HepG2 (cell line): ENCODE measurements around the gene C14orf93. TPM values are rescaled to one million over a fixed set of nuclear protein-coding genes. Genes with fewer than 3 reads are reported as not detected.
A peak's percentile ranks its signal among the peaks of the same experiment; 100 is the strongest.

Experiments used
- ATAC-seq: fragments of 200-7000 bp; cut with Tn5 transposase; 3 replicates; pipeline ENCODE4 v1.9.1; 2020; ENCODE audit warnings: mild to moderate bottlenecking, moderate library complexity
- BruUV-seq: library from RNA; stranded (reverse); fragments of 400-500 nt; replicated peaks from 2 replicates; lab custom pipeline; 2021; lab: Mats Ljungman, UMichigan
- CTCF ChIA-PET: fragments of 300-600 bp; formaldehyde crosslinking; extraction: SDS; loops from one replicate; lab custom pipeline; 2021; ENCODE audit warnings: low total read pairs, inconsistent platforms, low intra/inter-chr PET ratio; lab: Yijun Ruan, JAX
- POLR2A ChIA-PET: fragments of 350-600 bp; sonication (Branson Sonifier 250); formaldehyde crosslinking; loops from one replicate; lab custom pipeline; 2020; ENCODE audit warnings: antibody characterized with exemption, inconsistent platforms; lab: Yijun Ruan, JAX
- DNase-seq: peaks from one replicate; pipeline ENCODE4 v3.0.0-alpha.2; 2015; ENCODE audit warnings: low spot score
- FAIRE-seq: peaks from 3 replicates; lab custom pipeline; 2011; peaks lifted over from hg19 to GRCh38; lab: Jason Lieb, UNC
- H2AFZ ChIP-seq: one replicate; pipeline ENCODE4 v1.6.1; 2011; ENCODE audit warnings: low read length, inconsistent platforms
- H3K27ac ChIP-seq: fragments of 300-600 bp; 3 replicates; pipeline ENCODE4 v1.8.0; 2011; ENCODE audit warnings: mixed run types, mild to moderate bottlenecking, mixed read lengths, low read length, inconsistent platforms; ENCODE audit not compliant: insufficient read depth; ENCODE audit errors: extremely low read length
- H3K27me3 ChIP-seq, 2 experiments: fragments of 200-600 bp in 1 of 2; 2 replicates in 1 of 2; 3 replicates in 1 of 2; pipeline versions ENCODE4 v1.6.0 to v1.8.0; 2011; ENCODE audit warnings: low read length in 2 of 2, mild to moderate bottlenecking in 2 of 2, moderate library complexity in 2 of 2, inconsistent platforms in 1 of 2; ENCODE audit not compliant: insufficient read depth in 2 of 2, control insufficient read depth in 1 of 2
- H3K36me3 ChIP-seq, 2 experiments: fragments of 200-600 bp in 1 of 2; replicated peaks in 1 of 2; 2 replicates in 1 of 2; 3 replicates in 1 of 2; pipeline versions ENCODE4 v1.5.1 to v1.8.0; 2011; ENCODE audit warnings: low read length in 2 of 2, inconsistent platforms in 1 of 2; ENCODE audit not compliant: insufficient read depth in 2 of 2, control insufficient read depth in 1 of 2
- H3K4me1 ChIP-seq: 2 replicates; pipeline ENCODE4 v1.5.1; 2012; ENCODE audit warnings: low read length, inconsistent platforms; ENCODE audit not compliant: insufficient read depth
- H3K4me2 ChIP-seq: 2 replicates; pipeline ENCODE4 v1.6.0; 2011; ENCODE audit warnings: low read depth, low read length, inconsistent platforms
- H3K4me3 ChIP-seq, 3 experiments: fragments of 200-600 bp in 1 of 3; sonication (generic), shearing (Covaris generic) in 1 of 3; replicated peaks in 1 of 3; 2 replicates each; pipeline ENCODE4 v1.5.1; 2011 to 2016; ENCODE audit warnings: low read length in 3 of 3, inconsistent platforms in 2 of 3, low read depth in 2 of 3, mild to moderate bottlenecking in 2 of 3, control low read depth in 1 of 3, mixed read lengths in 1 of 3; ENCODE audit not compliant: insufficient read depth in 1 of 3
- H3K79me2 ChIP-seq: one replicate; pipeline ENCODE4 v1.6.1; 2011; ENCODE audit warnings: low read length, inconsistent platforms; ENCODE audit not compliant: insufficient read depth
- H3K9ac ChIP-seq: 2 replicates; pipeline ENCODE4 v1.6.0; 2011; ENCODE audit warnings: mild to moderate bottlenecking, low read depth, low read length, inconsistent platforms; ENCODE audit not compliant: insufficient read depth
- H3K9me3 ChIP-seq: 2 replicates; pipeline ENCODE4 v1.5.1; 2012; ENCODE audit warnings: mild to moderate bottlenecking, low read length
- H4K20me1 ChIP-seq: 2 replicates; pipeline ENCODE4 v1.6.0; 2011; ENCODE audit warnings: inconsistent platforms, mild to moderate bottlenecking, low read length, moderate library complexity; ENCODE audit not compliant: insufficient read depth
- ATF7 ChIP-seq, 2 experiments: fragments of 450-650 bp in 1 of 2; sonication (generic) in 1 of 2; formaldehyde crosslinking in 1 of 2; IDR thresholded peaks; 2 replicates each; pipeline versions ENCODE4 v1.4.0 to v1.6.1; 2016 to 2020; ENCODE audit warnings: antibody characterized with exemption in 1 of 2, mild to moderate bottlenecking in 1 of 2, missing genetic modification reagents in 1 of 2
- BRD4 ChIP-seq: sonication (generic); formaldehyde crosslinking; IDR thresholded peaks from 2 replicates; pipeline ENCODE4 v1.4.0; 2020; ENCODE audit warnings: missing genetic modification reagents
- MAZ ChIP-seq, 2 experiments: sonication (generic) in 1 of 2; formaldehyde crosslinking in 1 of 2; IDR thresholded peaks; 2 replicates each; pipeline versions ENCODE4 v1.5.0 to v1.6.1; 2012 to 2020; ENCODE audit warnings: low read depth in 2 of 2, mild to moderate bottlenecking in 2 of 2, borderline replicate concordance in 1 of 2, improper control_type of control experiment in 1 of 2, low read length in 1 of 2, missing genetic modification reagents in 1 of 2, moderate library complexity in 1 of 2
- MEIS1 ChIP-seq: sonication (generic); formaldehyde crosslinking; IDR thresholded peaks from 2 replicates; pipeline ENCODE4 v1.9.0; 2021; ENCODE audit warnings: mild to moderate bottlenecking, missing genetic modification reagents, moderate library complexity, borderline replicate concordance
- NFE2L1 ChIP-seq: sonication (generic); formaldehyde crosslinking; IDR thresholded peaks from 2 replicates; pipeline ENCODE4 v1.4.0; 2020; ENCODE audit warnings: missing genetic modification reagents, mild to moderate bottlenecking, borderline replicate concordance
- NFKB2 ChIP-seq: sonication (generic); formaldehyde crosslinking; IDR thresholded peaks from 2 replicates; pipeline ENCODE4 v1.4.0; 2020; ENCODE audit warnings: missing genetic modification reagents, borderline replicate concordance
- POLR2AphosphoS2 ChIP-seq: IDR thresholded peaks from 2 replicates; pipeline ENCODE4 v1.6.1; 2011; ENCODE audit warnings: low read depth, low read length, improper control_type of control experiment
- POLR2AphosphoS5 ChIP-seq: IDR thresholded peaks from 2 replicates; pipeline ENCODE4 v1.6.1; 2012; ENCODE audit warnings: low read depth, low read length
- SRY ChIP-seq: sonication (generic); formaldehyde crosslinking; IDR thresholded peaks from 2 replicates; pipeline ENCODE4 v1.8.0; 2022; ENCODE audit warnings: mild to moderate bottlenecking, missing genetic modification reagents
- SSRP1 ChIP-seq: IDR thresholded peaks from 2 replicates; pipeline ENCODE4 v1.6.1; 2016; ENCODE audit warnings: control low read depth
- ZNF333 ChIP-seq: sonication (generic); formaldehyde crosslinking; IDR thresholded peaks from 2 replicates; pipeline ENCODE4 v1.4.0; 2020; ENCODE audit warnings: mild to moderate bottlenecking, missing genetic modification reagents, borderline replicate concordance
- ZNF569 ChIP-seq: sonication (generic); formaldehyde crosslinking; IDR thresholded peaks from 2 replicates; pipeline ENCODE4 v1.5.0; 2020; ENCODE audit warnings: mild to moderate bottlenecking, missing genetic modification reagents, moderate library complexity, borderline replicate concordance
- WGBS: methylation state at CpG from one replicate; pipeline ENCODE4 v1.1.6; 2017; ENCODE audit warnings: low lambda C conversion rate; 5-methylcytosine and 5-hydroxymethylcytosine counted together
- in situ Hi-C: cut with HindIII; loops from 2 replicates; pipeline ENCODE4 v1.10.0; 2017; ENCODE audit warnings: low pct_unique_long_range_greater_than_20kb; ENCODE audit not compliant: extremely low pct_ligation_motif_present
- intact Hi-C: fragments of 100-400 bp; cut with micrococcal nuclease; formaldehyde crosslinking; loops from one replicate; pipeline ENCODE4 v1.10.0; 2022; ENCODE audit not compliant: unreplicated experiment
- polyA plus RNA-seq, 8 experiments: library from polyadenylated mRNA; depleted of rRNA in 3 of 8; stranded (reverse) in 7 of 8; unstranded in 1 of 8; fragments of >200 nt; fragmentation: Illumina TruSeq in 4 of 8; extraction: Trizol in 4 of 8; gene quantifications; 2 replicates each; pipeline versions ENCODE4 v1.2.1 to v1.2.3, GENCODE V29; 2011 to 2016; ENCODE audit warnings: low read depth in 4 of 8, missing spikeins in 1 of 8, mixed read lengths in 1 of 8; ENCODE audit not compliant: insufficient read depth in 1 of 8
- total RNA-seq, 5 experiments: library from RNA; depleted of rRNA; stranded (reverse); fragments of >200 nt; fragmentation: Illumina TruSeq; extraction: Trizol; gene quantifications; 2 replicates each; pipeline ENCODE4 v1.2.3, GENCODE V29; 2016; ENCODE audit warnings: low read depth in 1 of 5
- TF ChIP-seq, protein P1 (sequence below): IDR thresholded peaks from 2 replicates; pipeline ENCODE4 v1.4.0; 2020; ENCODE audit warnings: mild to moderate bottlenecking, missing genetic modification reagents
- TF ChIP-seq, protein P2 (sequence below): sonication (generic); formaldehyde crosslinking; IDR thresholded peaks from 2 replicates; pipeline ENCODE4 v1.5.1; 2020; ENCODE audit warnings: mild to moderate bottlenecking, missing genetic modification reagents, moderate library complexity
- TF ChIP-seq, protein P3 (sequence below): sonication (generic); formaldehyde crosslinking; IDR thresholded peaks from 2 replicates; pipeline ENCODE4 v1.5.1; 2020; ENCODE audit warnings: missing genetic modification reagents, mild to moderate bottlenecking, borderline replicate concordance
- TF ChIP-seq, protein P4 (sequence below): sonication (generic); formaldehyde crosslinking; IDR thresholded peaks from 2 replicates; pipeline ENCODE4 v1.5.0; 2020; ENCODE audit warnings: missing genetic modification reagents

Gene C14orf93
- total and polyA plus RNA-seq, 2 of the 13 experiments (the other 11 are each of a cell fraction or from before 2014, with no cell fraction given): 11.4 to 22.5 TPM

DNA sequence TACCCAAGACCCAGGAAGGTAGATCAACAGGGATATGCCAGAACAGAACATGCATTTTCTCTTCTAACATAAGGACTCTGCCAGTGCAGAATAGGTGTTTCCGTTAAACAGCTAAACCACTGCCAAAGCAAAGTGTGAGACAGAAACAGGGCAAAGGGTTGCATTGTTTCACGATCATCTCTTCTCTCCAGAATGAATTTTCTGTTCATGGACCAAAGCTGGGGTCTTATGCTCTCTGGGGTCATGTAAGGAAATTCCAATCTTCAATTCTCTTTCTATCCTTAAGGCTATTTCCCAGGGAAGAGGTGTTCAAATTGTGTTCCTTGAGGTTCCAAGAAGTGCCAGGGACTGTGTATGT is 13.8 kb upstream of the C14orf93 start:
- Histone ChIP-seq H3K4me2 (no peak overlapping the region), H3K27me3 (no peaks in the 10 kb centered on the region), H3K9me3 (no peaks in the 10 kb centered on the region), H4K20me1 (0 out of 2 replicates have a peak, but pooled peaks cover 6% of the 10 kb centered on the region), H3K4me3 (no peak overlapping the region), H3K79me2 (peaks cover 7% of the 10 kb centered on the region), H3K27ac (no peak overlapping the region), H3K4me1 (peaks cover 21% of the 10 kb centered on the region), H3K9ac (no peak overlapping the region), H3K36me3 (peaks cover 16 to 30% of the 10 kb centered on the region in 2 experiments), H2AFZ (no peak overlapping the region)
- POLR2A ChIA-PET: interaction anchor here (0.7 to 15.1 kb wide), 9 partner anchors 10 to 48 kb away, joined by 3 to 203 read pairs (median 4); partner anchors contain the start of genes AJUBA and PSMB5
- BruUV-seq: no TSS peak
- FAIRE-seq: no peak
- WGBS: 99% methylated on average over 2 of the region's 2 CpGs
- CTCF ChIA-PET: no interaction called here
- ATAC-seq: no peak
- in situ Hi-C loops: no loop called here
- no peak for DNase-seq
- intact Hi-C loops: no loop called here
- TF ChIP-seq ATF7 (IDR thresholded peaks at IDR 0.05): no peak
- no peak for TF ChIP-seq ATF7 (CRISPR knock-in tag; IDR thresholded peaks at IDR 0.05)
- no peak for TF ChIP-seq BRD4 (CRISPR knock-in tag)
- no peak for TF ChIP-seq NFE2L1 (CRISPR knock-in tag)
- TF ChIP-seq POLR2AphosphoS2: 0 out of 2 replicates have a peak, but pooled peaks have one; percentile 1
- TF ChIP-seq, protein P1, sequence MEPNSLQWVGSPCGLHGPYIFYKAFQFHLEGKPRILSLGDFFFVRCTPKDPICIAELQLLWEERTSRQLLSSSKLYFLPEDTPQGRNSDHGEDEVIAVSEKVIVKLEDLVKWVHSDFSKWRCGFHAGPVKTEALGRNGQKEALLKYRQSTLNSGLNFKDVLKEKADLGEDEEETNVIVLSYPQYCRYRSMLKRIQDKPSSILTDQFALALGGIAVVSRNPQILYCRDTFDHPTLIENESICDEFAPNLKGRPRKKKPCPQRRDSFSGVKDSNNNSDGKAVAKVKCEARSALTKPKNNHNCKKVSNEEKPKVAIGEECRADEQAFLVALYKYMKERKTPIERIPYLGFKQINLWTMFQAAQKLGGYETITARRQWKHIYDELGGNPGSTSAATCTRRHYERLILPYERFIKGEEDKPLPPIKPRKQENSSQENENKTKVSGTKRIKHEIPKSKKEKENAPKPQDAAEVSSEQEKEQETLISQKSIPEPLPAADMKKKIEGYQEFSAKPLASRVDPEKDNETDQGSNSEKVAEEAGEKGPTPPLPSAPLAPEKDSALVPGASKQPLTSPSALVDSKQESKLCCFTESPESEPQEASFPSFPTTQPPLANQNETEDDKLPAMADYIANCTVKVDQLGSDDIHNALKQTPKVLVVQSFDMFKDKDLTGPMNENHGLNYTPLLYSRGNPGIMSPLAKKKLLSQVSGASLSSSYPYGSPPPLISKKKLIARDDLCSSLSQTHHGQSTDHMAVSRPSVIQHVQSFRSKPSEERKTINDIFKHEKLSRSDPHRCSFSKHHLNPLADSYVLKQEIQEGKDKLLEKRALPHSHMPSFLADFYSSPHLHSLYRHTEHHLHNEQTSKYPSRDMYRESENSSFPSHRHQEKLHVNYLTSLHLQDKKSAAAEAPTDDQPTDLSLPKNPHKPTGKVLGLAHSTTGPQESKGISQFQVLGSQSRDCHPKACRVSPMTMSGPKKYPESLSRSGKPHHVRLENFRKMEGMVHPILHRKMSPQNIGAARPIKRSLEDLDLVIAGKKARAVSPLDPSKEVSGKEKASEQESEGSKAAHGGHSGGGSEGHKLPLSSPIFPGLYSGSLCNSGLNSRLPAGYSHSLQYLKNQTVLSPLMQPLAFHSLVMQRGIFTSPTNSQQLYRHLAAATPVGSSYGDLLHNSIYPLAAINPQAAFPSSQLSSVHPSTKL (CRISPR knock-in tag): no peak
- TF ChIP-seq NFKB2 (CRISPR knock-in tag): no peak
- TF ChIP-seq, protein P2, sequence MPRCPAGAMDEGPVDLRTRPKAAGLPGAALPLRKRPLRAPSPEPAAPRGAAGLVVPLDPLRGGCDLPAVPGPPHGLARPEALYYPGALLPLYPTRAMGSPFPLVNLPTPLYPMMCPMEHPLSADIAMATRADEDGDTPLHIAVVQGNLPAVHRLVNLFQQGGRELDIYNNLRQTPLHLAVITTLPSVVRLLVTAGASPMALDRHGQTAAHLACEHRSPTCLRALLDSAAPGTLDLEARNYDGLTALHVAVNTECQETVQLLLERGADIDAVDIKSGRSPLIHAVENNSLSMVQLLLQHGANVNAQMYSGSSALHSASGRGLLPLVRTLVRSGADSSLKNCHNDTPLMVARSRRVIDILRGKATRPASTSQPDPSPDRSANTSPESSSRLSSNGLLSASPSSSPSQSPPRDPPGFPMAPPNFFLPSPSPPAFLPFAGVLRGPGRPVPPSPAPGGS (CRISPR knock-in tag): 0 out of 2 replicates have a peak, but pooled peaks have one; percentile 17
- no peak for TF ChIP-seq ZNF569 (CRISPR knock-in tag)
- TF ChIP-seq, protein P3, sequence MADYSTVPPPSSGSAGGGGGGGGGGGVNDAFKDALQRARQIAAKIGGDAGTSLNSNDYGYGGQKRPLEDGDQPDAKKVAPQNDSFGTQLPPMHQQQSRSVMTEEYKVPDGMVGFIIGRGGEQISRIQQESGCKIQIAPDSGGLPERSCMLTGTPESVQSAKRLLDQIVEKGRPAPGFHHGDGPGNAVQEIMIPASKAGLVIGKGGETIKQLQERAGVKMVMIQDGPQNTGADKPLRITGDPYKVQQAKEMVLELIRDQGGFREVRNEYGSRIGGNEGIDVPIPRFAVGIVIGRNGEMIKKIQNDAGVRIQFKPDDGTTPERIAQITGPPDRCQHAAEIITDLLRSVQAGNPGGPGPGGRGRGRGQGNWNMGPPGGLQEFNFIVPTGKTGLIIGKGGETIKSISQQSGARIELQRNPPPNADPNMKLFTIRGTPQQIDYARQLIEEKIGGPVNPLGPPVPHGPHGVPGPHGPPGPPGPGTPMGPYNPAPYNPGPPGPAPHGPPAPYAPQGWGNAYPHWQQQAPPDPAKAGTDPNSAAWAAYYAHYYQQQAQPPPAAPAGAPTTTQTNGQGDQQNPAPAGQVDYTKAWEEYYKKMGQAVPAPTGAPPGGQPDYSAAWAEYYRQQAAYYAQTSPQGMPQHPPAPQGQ (CRISPR knock-in tag): no peak
- TF ChIP-seq, protein P4, sequence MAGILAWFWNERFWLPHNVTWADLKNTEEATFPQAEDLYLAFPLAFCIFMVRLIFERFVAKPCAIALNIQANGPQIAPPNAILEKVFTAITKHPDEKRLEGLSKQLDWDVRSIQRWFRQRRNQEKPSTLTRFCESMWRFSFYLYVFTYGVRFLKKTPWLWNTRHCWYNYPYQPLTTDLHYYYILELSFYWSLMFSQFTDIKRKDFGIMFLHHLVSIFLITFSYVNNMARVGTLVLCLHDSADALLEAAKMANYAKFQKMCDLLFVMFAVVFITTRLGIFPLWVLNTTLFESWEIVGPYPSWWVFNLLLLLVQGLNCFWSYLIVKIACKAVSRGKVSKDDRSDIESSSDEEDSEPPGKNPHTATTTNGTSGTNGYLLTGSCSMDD (CRISPR knock-in tag): no peak
- TF ChIP-seq SRY (CRISPR knock-in tag): no peak
- TF ChIP-seq MAZ (IDR thresholded peaks at IDR 0.05; ENCODE audit: borderline replicate concordance, low read depth, low read length): no peak
- no peak for TF ChIP-seq MAZ (CRISPR knock-in tag; IDR thresholded peaks at IDR 0.05; ENCODE audit: low read depth)
- TF ChIP-seq POLR2AphosphoS5: peak; percentile 46
- TF ChIP-seq SSRP1: peak; percentile 56; the same call in 1 of the 2 replicates
- no peak for TF ChIP-seq MEIS1 (CRISPR knock-in tag)
- no peak for TF ChIP-seq ZNF333
